Trophoblast cell (in vitro differentiated cells and primary cell): ENCODE data around the gene IGSF9.

ENCODE experiments used
- DNase-seq, 2 donors: peaks; one replicate each; pipeline ENCODE4 v3.0.0-alpha.2; 2016
- H2AFZ ChIP-seq: 2 replicates; pipeline ENCODE4 v1.6.1; 2013; ENCODE audit warnings: low read length, moderate library complexity, mild to moderate bottlenecking; ENCODE audit not compliant: insufficient read depth, poor library complexity
- H2AK5ac ChIP-seq: 2 replicates; pipeline ENCODE4 v1.6.1; 2013; ENCODE audit warnings: mild to moderate bottlenecking, low read length
- H2BK120ac ChIP-seq: 2 replicates; pipeline ENCODE4 v1.6.1; 2013; ENCODE audit warnings: low read length, mild to moderate bottlenecking, moderate library complexity; ENCODE audit not compliant: insufficient read depth, poor library complexity
- H2BK12ac ChIP-seq: 2 replicates; pipeline ENCODE4 v1.6.1; 2013; ENCODE audit warnings: mild to moderate bottlenecking, low read length, moderate library complexity
- H2BK5ac ChIP-seq: 2 replicates; pipeline ENCODE4 v1.6.1; 2013; ENCODE audit warnings: low read length, low read depth, moderate library complexity, mild to moderate bottlenecking; ENCODE audit not compliant: poor library complexity
- H3K14ac ChIP-seq: 2 replicates; pipeline ENCODE4 v1.6.1; 2013; ENCODE audit warnings: mild to moderate bottlenecking, low read length
- H3K18ac ChIP-seq: 2 replicates; pipeline ENCODE4 v1.6.1; 2013; ENCODE audit warnings: mild to moderate bottlenecking, low read length
- H3K23ac ChIP-seq: 2 replicates; pipeline ENCODE4 v1.6.1; 2013; ENCODE audit warnings: low read length
- H3K27ac ChIP-seq: 2 replicates; pipeline ENCODE4 v1.5.1; 2013; ENCODE audit warnings: low read depth, mild to moderate bottlenecking, inconsistent platforms, low read length, moderate library complexity
- H3K27me3 ChIP-seq: 2 replicates; pipeline ENCODE4 v1.6.1; 2013; ENCODE audit warnings: inconsistent platforms, mild to moderate bottlenecking, low read length, moderate library complexity; ENCODE audit not compliant: insufficient read depth
- H3K36me3 ChIP-seq, 2 experiments: 1 replicate in 1 of 2; 2 replicates in 1 of 2; pipeline ENCODE4 v1.6.1; 2013; ENCODE audit warnings: low read length in 2 of 2, mild to moderate bottlenecking in 2 of 2, moderate library complexity in 1 of 2; ENCODE audit not compliant: insufficient read depth in 2 of 2, control insufficient read depth in 1 of 2
- H3K4ac ChIP-seq: 2 replicates; pipeline ENCODE4 v1.6.1; 2013; ENCODE audit warnings: low read depth, mild to moderate bottlenecking, low read length, moderate library complexity
- H3K4me1 ChIP-seq, 2 experiments: 1 replicate in 1 of 2; 2 replicates in 1 of 2; pipeline ENCODE4 v1.6.1; 2013; ENCODE audit warnings: low read length in 2 of 2, mild to moderate bottlenecking in 2 of 2, moderate library complexity in 1 of 2; ENCODE audit not compliant: insufficient read depth in 2 of 2, control insufficient read depth in 1 of 2
- H3K4me2 ChIP-seq: 2 replicates; pipeline ENCODE4 v1.6.1; 2013; ENCODE audit warnings: inconsistent platforms, mild to moderate bottlenecking, low read length, moderate library complexity
- H3K4me3 ChIP-seq: 2 replicates; pipeline ENCODE4 v1.5.1; 2013; ENCODE audit warnings: mild to moderate bottlenecking, low read depth, low read length, inconsistent platforms
- H3K79me1 ChIP-seq: one replicate; pipeline ENCODE4 v1.6.1; 2013; ENCODE audit warnings: low read length
- H3K79me2 ChIP-seq: 2 replicates; pipeline ENCODE4 v1.6.1; 2013; ENCODE audit warnings: low read length, mild to moderate bottlenecking; ENCODE audit not compliant: control insufficient read depth, insufficient read depth, poor library complexity
- H3K9ac ChIP-seq: 2 replicates; pipeline ENCODE4 v1.6.1; 2013; ENCODE audit warnings: mild to moderate bottlenecking, low read length
- H3K9me3 ChIP-seq: 2 replicates; pipeline ENCODE4 v1.6.1; 2013; ENCODE audit warnings: low read depth, mild to moderate bottlenecking, control low read depth, inconsistent platforms, low read length; ENCODE audit not compliant: insufficient read depth
- H4K12ac ChIP-seq: 2 replicates; pipeline ENCODE4 v1.6.1; 2013; ENCODE audit warnings: low read depth, mild to moderate bottlenecking, low read length, moderate library complexity
- H4K8ac ChIP-seq: 2 replicates; pipeline ENCODE4 v1.6.1; 2013; ENCODE audit warnings: low read depth, mild to moderate bottlenecking, low read length, moderate library complexity
- H4K91ac ChIP-seq: one replicate; pipeline ENCODE4 v1.6.1; 2013; ENCODE audit warnings: low read depth, mild to moderate bottlenecking, low read length, moderate library complexity
- WGBS: extraction: QIAGEN DNeasy Blood & Tissue Kit; methylation state at CpG from one replicate; pipeline ENCODE4 v1.1.7; 2013; ENCODE audit warnings: missing lambda C conversion rate; ENCODE audit not compliant: insufficient read length, insufficient coverage; ENCODE audit errors: extremely low coverage; 5-methylcytosine and 5-hydroxymethylcytosine counted together

IGSF9 gene

DNA sequence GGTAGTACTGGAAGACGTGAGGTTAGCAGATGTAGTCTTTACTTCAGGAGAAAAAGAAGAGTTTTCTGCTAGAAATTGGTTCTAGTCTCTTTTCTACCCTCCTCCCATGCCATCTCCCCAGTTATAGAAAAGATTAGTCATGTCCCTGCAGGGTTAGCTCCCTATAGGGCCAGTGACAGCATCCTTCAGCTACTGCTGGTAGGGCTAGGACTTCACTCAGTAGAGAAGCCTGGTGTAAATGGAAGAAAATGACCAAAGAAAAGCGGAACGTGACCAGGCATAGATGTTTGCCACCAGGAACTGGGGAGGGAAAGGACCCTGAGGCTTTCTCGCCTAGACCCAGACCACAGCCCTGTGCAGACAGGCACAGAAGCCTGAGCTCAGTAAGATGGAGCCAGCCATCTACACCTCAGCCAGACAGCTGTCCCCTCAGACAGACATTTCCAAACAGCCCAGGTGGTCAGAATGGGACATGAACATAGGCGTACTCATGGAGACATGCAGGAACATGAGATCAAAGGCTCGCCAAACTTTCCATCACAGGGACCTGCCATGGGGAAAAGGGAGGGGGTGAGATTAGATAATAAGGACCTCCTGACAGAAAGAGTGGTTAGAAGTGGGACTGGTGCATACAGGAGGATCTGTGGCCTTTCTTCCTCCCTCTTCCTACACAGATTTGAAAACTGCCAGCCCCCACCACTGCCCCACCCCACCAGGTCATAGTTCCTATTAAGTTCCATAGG lies 32.1 kb upstream of the IGSF9 start:
- no peak overlapping the region for H4K8ac ChIP-seq
- H3K27ac ChIP-seq, result no peak overlapping the region
- no peak overlapping the region for H2BK5ac ChIP-seq
- H3K4ac ChIP-seq, result no peak overlapping the region
- H4K91ac ChIP-seq, result no peak overlapping the region
- H3K9ac ChIP-seq, result no peak overlapping the region
- peaks cover 2% of the 10 kb centered on the region for H3K9me3 ChIP-seq
- H4K12ac ChIP-seq, result no peak overlapping the region
- H2BK12ac ChIP-seq, result no peak overlapping the region
- no peaks in the 10 kb centered on the region for H3K79me2 ChIP-seq
- H3K79me1 ChIP-seq, result no peaks in the 10 kb centered on the region
- no peak overlapping the region for H3K23ac ChIP-seq
- no peak overlapping the region for H3K18ac ChIP-seq
- no peaks in the 10 kb centered on the region for H3K4me1 ChIP-seq
- H2AFZ ChIP-seq, result no peak overlapping the region
- no peaks in the 10 kb centered on the region for H3K27me3 ChIP-seq
- H2AK5ac ChIP-seq, result no peak overlapping the region
- H2BK120ac ChIP-seq, result no peak overlapping the region
- H3K4me3 ChIP-seq, result no peak overlapping the region
- no peak for DNase-seq
- no peak overlapping the region for H3K4me2 ChIP-seq
- H3K36me3 ChIP-seq, result no peaks in the 10 kb centered on the region
- WGBS, result no CpG with 5 or more reads among the region's 6 CpGs
- H3K14ac ChIP-seq, result no peak overlapping the region

DNA sequence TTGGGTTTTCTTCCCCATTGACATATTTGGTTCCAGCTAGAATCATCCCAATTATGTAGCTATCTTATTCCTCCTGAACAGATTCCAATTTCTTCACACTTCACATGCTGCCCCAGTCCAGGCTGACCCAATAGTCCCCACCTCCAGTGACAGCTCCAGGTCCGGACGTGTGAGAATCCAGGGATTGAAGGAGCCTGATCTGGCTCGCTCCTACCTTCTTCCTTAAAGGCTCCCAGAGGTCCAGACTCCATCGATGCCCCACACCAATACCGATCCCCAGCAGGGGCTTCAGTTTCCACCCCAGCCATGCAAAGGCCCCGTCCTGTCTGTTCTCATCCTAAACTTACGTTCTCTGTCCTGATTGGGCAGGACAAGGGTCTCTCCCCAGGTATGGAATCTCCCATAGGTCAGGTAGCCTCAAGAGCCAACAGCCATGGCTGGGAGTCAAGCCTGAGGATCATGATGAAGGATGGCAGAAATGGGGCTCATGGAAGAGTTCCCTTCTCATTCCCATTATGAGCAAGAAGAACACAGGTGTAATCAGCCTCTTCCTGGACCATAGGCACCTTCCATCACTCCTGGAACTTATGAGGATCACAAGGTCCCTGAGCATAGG lies 29.0 kb upstream of the IGSF9 start:
- Histone ChIP-seq H4K91ac (no peak overlapping the region), H3K79me2 (no peaks in the 10 kb centered on the region), H4K8ac (no peak overlapping the region), H2BK5ac (no peak overlapping the region), H3K23ac (no peak overlapping the region), H3K14ac (no peak overlapping the region), H3K9ac (no peak overlapping the region), H3K9me3 (no peaks in the 10 kb centered on the region), H3K4me3 (no peak overlapping the region), H3K27me3 (no peaks in the 10 kb centered on the region), H3K36me3 (no peaks in the 10 kb centered on the region), H2AFZ (no peak overlapping the region), H2BK12ac (no peak overlapping the region), H3K79me1 (no peaks in the 10 kb centered on the region), H2BK120ac (no peak overlapping the region), H3K4me2 (no peak overlapping the region), H3K27ac (no peak overlapping the region), H4K12ac (no peak overlapping the region), H3K4me1 (no peaks in the 10 kb centered on the region), H3K4ac (no peak overlapping the region), H3K18ac (no peak overlapping the region), H2AK5ac (no peak overlapping the region)
- no CpG with 5 or more reads among the region's 7 CpGs for WGBS
- no peak for DNase-seq

DNA sequence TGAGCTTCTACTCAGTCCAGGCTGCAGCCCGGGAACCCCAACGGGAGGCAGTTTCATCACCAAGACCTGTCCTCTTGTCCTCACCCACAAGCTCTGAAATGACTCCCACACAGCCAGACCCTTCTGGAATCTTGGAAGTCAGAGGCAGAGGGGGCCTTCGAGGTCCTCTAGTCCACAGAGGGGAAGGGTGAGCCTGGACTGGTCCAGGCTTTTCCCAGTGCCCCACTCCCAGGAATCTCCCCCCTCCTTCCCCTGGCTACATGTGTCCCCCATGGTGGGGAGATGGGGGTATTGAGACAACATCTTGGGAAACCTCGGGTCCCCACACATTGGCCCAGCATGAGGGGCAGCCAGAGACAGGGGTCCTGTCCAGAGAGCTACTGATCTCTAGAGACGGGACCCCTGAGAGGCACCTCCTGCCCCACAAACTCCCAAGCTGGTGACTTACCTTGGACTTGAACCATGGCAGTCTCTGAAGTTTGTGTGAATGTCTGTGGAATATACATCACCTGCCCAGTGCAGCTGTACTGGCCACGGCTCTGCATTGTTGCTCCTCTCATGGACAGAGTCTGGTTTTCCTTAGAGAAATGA lies 28.0 kb upstream of the IGSF9 start:
- H3K79me2 ChIP-seq, result no peaks in the 10 kb centered on the region
- H4K12ac ChIP-seq, result no peak overlapping the region
- H3K18ac ChIP-seq, result no peak overlapping the region
- no peaks in the 10 kb centered on the region for H3K4me1 ChIP-seq
- no peak overlapping the region for H2AK5ac ChIP-seq
- no peak overlapping the region for H3K4me3 ChIP-seq
- H4K91ac ChIP-seq, result no peak overlapping the region
- no peak overlapping the region for H2BK12ac ChIP-seq
- H3K9ac ChIP-seq, result no peak overlapping the region
- no peak overlapping the region for H3K23ac ChIP-seq
- no peak overlapping the region for H2BK120ac ChIP-seq
- no peak overlapping the region for H3K4ac ChIP-seq
- H3K14ac ChIP-seq, result no peak overlapping the region
- H3K36me3 ChIP-seq, result no peaks in the 10 kb centered on the region
- H2AFZ ChIP-seq, result no peak overlapping the region
- H4K8ac ChIP-seq, result no peak overlapping the region
- H3K79me1 ChIP-seq, result no peaks in the 10 kb centered on the region
- no peaks in the 10 kb centered on the region for H3K9me3 ChIP-seq
- H3K27ac ChIP-seq, result no peak overlapping the region
- WGBS, result no CpG with 5 or more reads among the region's 6 CpGs
- H3K4me2 ChIP-seq, result no peak overlapping the region
- DNase-seq, result no peak
- no peak overlapping the region for H2BK5ac ChIP-seq
- no peaks in the 10 kb centered on the region for H3K27me3 ChIP-seq

DNA sequence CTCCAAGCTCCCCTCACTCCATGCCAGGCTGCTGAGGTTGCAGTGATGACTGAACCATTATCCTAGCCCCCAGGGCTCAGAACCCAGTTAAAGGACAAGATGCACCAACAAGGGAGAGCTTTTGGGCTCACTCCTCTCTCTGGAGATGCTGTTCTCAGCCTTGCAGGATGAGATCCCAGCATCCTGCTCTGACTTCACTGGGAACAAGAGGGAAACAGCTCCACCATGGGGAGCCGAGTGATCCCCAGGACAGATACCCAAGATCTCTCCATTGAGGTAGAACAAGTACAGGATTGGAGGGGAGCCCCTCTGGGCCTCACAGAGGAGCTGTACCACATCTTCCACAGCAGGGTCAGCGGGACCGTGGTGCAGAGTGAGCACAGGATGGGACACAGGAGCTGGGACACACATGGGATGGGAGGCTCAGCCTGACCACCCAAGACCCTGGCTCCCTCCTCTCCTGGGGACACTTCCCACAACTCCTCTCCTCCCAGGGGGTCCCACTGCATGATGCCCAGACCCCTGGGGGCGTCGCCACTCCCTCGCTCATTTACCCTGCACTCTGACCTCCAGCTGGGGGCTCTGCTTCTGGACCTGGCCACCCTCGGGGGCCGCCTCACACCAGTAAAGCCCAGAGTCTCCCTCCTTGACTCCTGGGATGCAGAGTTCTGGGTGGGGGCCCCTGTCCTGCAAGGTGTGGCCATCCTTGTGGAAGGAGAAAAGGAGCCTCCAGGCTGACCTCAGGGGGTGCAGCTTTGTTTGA lies 27.2 kb upstream of the IGSF9 start:
- H3K4ac ChIP-seq, result no peak overlapping the region
- no peak overlapping the region for H3K14ac ChIP-seq
- no peak for DNase-seq
- no peak overlapping the region for H3K4me2 ChIP-seq
- no peak overlapping the region for H4K91ac ChIP-seq
- no peak overlapping the region for H3K27ac ChIP-seq
- no peaks in the 10 kb centered on the region for H3K36me3 ChIP-seq
- H2BK5ac ChIP-seq, result no peak overlapping the region
- H3K79me2 ChIP-seq, result no peaks in the 10 kb centered on the region
- no peak overlapping the region for H3K23ac ChIP-seq
- H2AK5ac ChIP-seq, result no peak overlapping the region
- H3K9ac ChIP-seq, result no peak overlapping the region
- no peak overlapping the region for H4K8ac ChIP-seq
- WGBS, result no CpG with 5 or more reads among the region's 8 CpGs
- H4K12ac ChIP-seq, result no peak overlapping the region
- H3K18ac ChIP-seq, result no peak overlapping the region
- no peaks in the 10 kb centered on the region for H3K9me3 ChIP-seq
- H3K4me3 ChIP-seq, result no peak overlapping the region
- H2BK12ac ChIP-seq, result no peak overlapping the region
- no peaks in the 10 kb centered on the region for H3K27me3 ChIP-seq
- H3K4me1 ChIP-seq, result no peaks in the 10 kb centered on the region
- no peak overlapping the region for H2AFZ ChIP-seq
- H3K79me1 ChIP-seq, result no peaks in the 10 kb centered on the region
- no peak overlapping the region for H2BK120ac ChIP-seq
